OCI-LY3 (cell line): ENCODE results near the gene ELFN1.

ENCODE experiments used
- H2AFZ ChIP-seq: fragments of 200-600, 300-600 bp; shearing (Covaris generic); 2 replicates; pipeline ENCODE4 v1.6.0; 2014; ENCODE audit warnings: antibody characterized with exemption, low read depth, low read length
- H3K27ac ChIP-seq: fragments of 200-600, 300-600 bp; sonication (generic); 2 replicates; pipeline ENCODE4 v1.5.1; 2014; ENCODE audit warnings: mild to moderate bottlenecking, low read length, moderate library complexity, mixed read lengths
- H3K27me3 ChIP-seq: fragments of 200-600, 300-600 bp; sonication (generic); 2 replicates; pipeline ENCODE4 v1.6.1; 2014; ENCODE audit warnings: low read depth, low read length, mixed read lengths
- H3K36me3 ChIP-seq: fragments of 200-600, 300-600 bp; sonication (generic); replicated peaks from 2 replicates; pipeline ENCODE3; 2014; ENCODE audit warnings: low read depth, low read length, mixed read lengths
- H3K4me1 ChIP-seq: fragments of 300-600, 200-600 bp; sonication (generic); 2 replicates; pipeline ENCODE4 v1.6.1; 2014; ENCODE audit warnings: low read length, mixed read lengths
- H3K4me2 ChIP-seq: fragments of 200-600, 300-600 bp; sonication (generic); 2 replicates; pipeline ENCODE4 v1.6.1; 2014; ENCODE audit warnings: low read length, mixed read lengths
- H3K4me3 ChIP-seq: fragments of 300-600, 200-600 bp; sonication (generic); 2 replicates; pipeline ENCODE4 v1.5.1; 2014; ENCODE audit warnings: antibody characterized with exemption, mild to moderate bottlenecking, low read length, moderate library complexity
- H3K79me2 ChIP-seq: fragments of 300-600, 200-600 bp; shearing (Covaris generic); 2 replicates; pipeline ENCODE4 v1.6.1; 2014; ENCODE audit warnings: mild to moderate bottlenecking, low read length, mixed read lengths
- H3K9ac ChIP-seq: fragments of 300-600, 200-600 bp; shearing (Covaris generic); 2 replicates; pipeline ENCODE4 v1.6.0; 2014; ENCODE audit warnings: mild to moderate bottlenecking, low read length, moderate library complexity
- H3K9me3 ChIP-seq: fragments of 200-600, 300-600 bp; shearing (Covaris generic); 2 replicates; pipeline ENCODE4 v1.6.1; 2014; ENCODE audit warnings: low read length, mixed read lengths; ENCODE audit not compliant: insufficient read depth
- H4K20me1 ChIP-seq: fragments of 200-600, 300-600 bp; sonication (generic); 2 replicates; pipeline ENCODE4 v1.6.1; 2016; ENCODE audit warnings: low read length, mixed read lengths; ENCODE audit not compliant: insufficient read depth
- EZH2phosphoT487 ChIP-seq: fragments of 200-600 bp; shearing (Covaris generic); IDR thresholded peaks from 2 replicates; pipeline ENCODE4 v1.6.1; 2018; ENCODE audit warnings: antibody characterized with exemption, mixed run types, low read depth
- TF ChIP-seq, protein P1 (sequence below): fragments of 200-600, 300-600 bp; sonication (generic); IDR thresholded peaks from 2 replicates; pipeline ENCODE4 v1.5.1; 2014; ENCODE audit warnings: antibody characterized with exemption, low read length, low read depth

Gene ELFN1

DNA sequence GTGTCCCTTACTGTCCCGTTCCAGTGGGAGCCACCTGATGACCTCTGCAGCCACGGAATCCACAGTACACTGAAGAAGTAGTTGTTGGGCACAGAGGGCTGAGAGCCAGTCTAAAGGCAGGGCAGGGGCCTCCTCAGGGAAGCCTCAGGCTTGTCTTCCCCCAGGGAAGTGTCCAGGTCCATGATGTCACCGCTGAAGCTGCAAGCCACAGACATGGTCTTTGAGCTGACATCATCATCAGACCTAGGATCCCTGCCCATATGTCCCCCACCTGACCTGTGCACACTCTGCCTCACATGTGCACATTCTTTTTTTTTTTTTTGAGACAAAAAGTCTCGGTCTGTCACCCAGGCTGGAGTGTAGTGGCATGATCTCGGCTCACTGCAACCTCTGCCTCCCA lies 38.4 kb upstream of the ELFN1 start:
- Histone ChIP-seq H3K9ac (no peak overlapping the region), H3K27me3 (no peaks in the 10 kb centered on the region), H3K4me1 (no peaks in the 10 kb centered on the region), H3K4me3 (no peak overlapping the region), H4K20me1 (no peaks in the 10 kb centered on the region), H2AFZ (no peak overlapping the region), H3K27ac (no peak overlapping the region), H3K36me3 (no peaks in the 10 kb centered on the region), H3K9me3 (no peaks in the 10 kb centered on the region), H3K79me2 (no peaks in the 10 kb centered on the region), H3K4me2 (no peak overlapping the region)
- TF ChIP-seq, protein P1, sequence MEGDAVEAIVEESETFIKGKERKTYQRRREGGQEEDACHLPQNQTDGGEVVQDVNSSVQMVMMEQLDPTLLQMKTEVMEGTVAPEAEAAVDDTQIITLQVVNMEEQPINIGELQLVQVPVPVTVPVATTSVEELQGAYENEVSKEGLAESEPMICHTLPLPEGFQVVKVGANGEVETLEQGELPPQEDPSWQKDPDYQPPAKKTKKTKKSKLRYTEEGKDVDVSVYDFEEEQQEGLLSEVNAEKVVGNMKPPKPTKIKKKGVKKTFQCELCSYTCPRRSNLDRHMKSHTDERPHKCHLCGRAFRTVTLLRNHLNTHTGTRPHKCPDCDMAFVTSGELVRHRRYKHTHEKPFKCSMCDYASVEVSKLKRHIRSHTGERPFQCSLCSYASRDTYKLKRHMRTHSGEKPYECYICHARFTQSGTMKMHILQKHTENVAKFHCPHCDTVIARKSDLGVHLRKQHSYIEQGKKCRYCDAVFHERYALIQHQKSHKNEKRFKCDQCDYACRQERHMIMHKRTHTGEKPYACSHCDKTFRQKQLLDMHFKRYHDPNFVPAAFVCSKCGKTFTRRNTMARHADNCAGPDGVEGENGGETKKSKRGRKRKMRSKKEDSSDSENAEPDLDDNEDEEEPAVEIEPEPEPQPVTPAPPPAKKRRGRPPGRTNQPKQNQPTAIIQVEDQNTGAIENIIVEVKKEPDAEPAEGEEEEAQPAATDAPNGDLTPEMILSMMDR: no peak
- TF ChIP-seq EZH2phosphoT487: no peak

DNA sequence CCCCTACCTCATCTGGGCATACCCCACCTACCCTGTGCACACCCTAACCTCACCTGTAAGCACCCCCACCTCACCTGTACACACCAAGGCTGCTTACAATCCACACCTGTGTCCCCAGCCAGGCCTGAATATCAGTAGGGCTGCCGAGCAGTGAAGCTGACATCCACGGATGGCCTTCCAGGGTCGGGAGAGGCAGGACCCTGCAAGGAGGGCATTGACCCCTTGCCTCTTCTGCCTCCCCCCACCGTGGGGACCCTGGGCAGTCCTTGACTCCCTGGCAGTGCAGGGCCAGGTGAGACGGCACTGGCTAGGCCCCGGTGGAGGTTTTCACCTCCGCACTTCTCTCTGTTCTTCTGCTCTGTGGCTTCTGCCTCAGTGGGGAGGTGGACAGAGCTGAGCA lies 37.6 kb upstream of the ELFN1 start:
- Histone ChIP-seq H3K27ac (no peak overlapping the region), H3K9ac (no peak overlapping the region), H3K4me3 (no peak overlapping the region), H2AFZ (no peak overlapping the region), H3K36me3 (no peaks in the 10 kb centered on the region), H4K20me1 (no peaks in the 10 kb centered on the region), H3K27me3 (no peaks in the 10 kb centered on the region), H3K79me2 (no peaks in the 10 kb centered on the region), H3K4me1 (no peaks in the 10 kb centered on the region), H3K9me3 (no peaks in the 10 kb centered on the region), H3K4me2 (no peak overlapping the region)
- no peak for TF ChIP-seq EZH2phosphoT487
- TF ChIP-seq, protein P1: no peak

- H4K20me1 ChIP-seq: no peaks in the 10 kb centered on the region
- H3K4me3 ChIP-seq: no peak overlapping the region
- no peaks in the 10 kb centered on the region for H3K36me3 ChIP-seq
- H3K9me3 ChIP-seq: no peaks in the 10 kb centered on the region
- TF ChIP-seq, protein P1: no peak
- no peak for TF ChIP-seq EZH2phosphoT487
- no peak overlapping the region for H3K9ac ChIP-seq
- H3K27me3 ChIP-seq: no peaks in the 10 kb centered on the region
- no peaks in the 10 kb centered on the region for H3K4me1 ChIP-seq
- H3K4me2 ChIP-seq: no peak overlapping the region
- H2AFZ ChIP-seq: no peak overlapping the region
- no peaks in the 10 kb centered on the region for H3K79me2 ChIP-seq
- H3K27ac ChIP-seq: no peak overlapping the region
These were observed 36.9 kb upstream of the ELFN1 start for GRCh38 chr7:1632916-1633785.

DNA sequence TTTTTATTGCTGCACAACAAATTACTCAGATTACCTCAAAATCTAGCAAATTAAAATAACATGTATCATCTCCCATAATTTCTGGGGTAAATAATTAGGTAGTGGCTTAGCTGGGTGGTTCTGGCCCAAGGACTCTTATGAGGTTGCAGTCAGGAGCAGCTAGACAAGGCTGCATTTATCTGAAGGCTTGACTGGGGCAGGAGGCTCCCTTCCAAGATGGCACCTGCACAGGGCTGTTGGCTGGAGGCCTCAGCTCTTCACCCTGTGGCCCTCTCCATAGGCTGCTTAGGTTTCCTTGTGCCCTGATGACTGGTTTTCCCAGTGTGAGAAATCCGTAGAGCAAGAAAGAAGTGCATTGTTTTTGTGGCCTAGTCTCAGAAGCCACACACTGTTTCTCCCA lies 34.7 kb upstream of the ELFN1 start:
- Histone ChIP-seq H3K4me1 (no peaks in the 10 kb centered on the region), H3K27ac (no peak overlapping the region), H3K79me2 (no peaks in the 10 kb centered on the region), H3K9me3 (no peaks in the 10 kb centered on the region), H3K4me2 (no peak overlapping the region), H3K4me3 (no peak overlapping the region), H3K36me3 (no peaks in the 10 kb centered on the region), H4K20me1 (no peaks in the 10 kb centered on the region), H3K27me3 (no peaks in the 10 kb centered on the region), H3K9ac (no peak overlapping the region), H2AFZ (no peak overlapping the region)
- no peak for TF ChIP-seq EZH2phosphoT487
- TF ChIP-seq, protein P1: no peak
